Measurements from ENCODE around the gene GCFC2.

DNA sequence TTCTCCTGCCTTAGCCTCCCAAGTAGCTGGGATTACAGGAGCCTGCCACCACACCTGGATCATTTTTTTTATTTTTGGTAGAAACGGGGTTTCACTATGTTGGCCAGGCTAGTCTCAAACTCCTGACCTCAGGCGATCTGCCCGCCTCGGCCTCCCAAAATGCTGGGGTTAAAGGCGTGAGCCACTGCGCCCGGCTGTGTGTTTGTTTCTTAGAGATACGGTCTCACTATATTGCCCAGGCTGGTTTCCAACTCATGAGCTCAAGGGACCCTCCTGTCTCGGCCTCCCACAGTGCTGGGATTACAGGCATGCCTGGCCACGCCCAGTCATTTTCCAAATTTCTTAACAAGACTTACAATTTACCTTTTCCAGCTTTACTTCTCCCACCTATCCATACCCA lies 65.1 kb downstream of the GCFC2 start:
- TF ChIP-seq BHLHE40 (IDR thresholded peaks at IDR 0.05; ENCODE audit: low read length), result no peak
- TF ChIP-seq KAT7 (CRISPR knock-in tag; IDR thresholded peaks at IDR 0.05; ENCODE audit: borderline replicate concordance), result no peak
- no peak for TF ChIP-seq MBD2 (IDR thresholded peaks at IDR 0.05; ENCODE audit: borderline replicate concordance, low read depth)
- TF ChIP-seq, protein P1, sequence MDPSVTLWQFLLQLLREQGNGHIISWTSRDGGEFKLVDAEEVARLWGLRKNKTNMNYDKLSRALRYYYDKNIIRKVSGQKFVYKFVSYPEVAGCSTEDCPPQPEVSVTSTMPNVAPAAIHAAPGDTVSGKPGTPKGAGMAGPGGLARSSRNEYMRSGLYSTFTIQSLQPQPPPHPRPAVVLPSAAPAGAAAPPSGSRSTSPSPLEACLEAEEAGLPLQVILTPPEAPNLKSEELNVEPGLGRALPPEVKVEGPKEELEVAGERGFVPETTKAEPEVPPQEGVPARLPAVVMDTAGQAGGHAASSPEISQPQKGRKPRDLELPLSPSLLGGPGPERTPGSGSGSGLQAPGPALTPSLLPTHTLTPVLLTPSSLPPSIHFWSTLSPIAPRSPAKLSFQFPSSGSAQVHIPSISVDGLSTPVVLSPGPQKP (CRISPR knock-in tag; IDR thresholded peaks at IDR 0.05), result no peak
- TF ChIP-seq HDAC6 (IDR thresholded peaks at IDR 0.05; ENCODE audit: low read depth, low read length), result no peak
- TF ChIP-seq, protein P2, sequence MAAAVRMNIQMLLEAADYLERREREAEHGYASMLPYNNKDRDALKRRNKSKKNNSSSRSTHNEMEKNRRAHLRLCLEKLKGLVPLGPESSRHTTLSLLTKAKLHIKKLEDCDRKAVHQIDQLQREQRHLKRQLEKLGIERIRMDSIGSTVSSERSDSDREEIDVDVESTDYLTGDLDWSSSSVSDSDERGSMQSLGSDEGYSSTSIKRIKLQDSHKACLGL (CRISPR knock-in tag; IDR thresholded peaks at IDR 0.05; ENCODE audit: borderline replicate concordance, poor library complexity, severe bottlenecking), result no peak
- TF ChIP-seq ETS2 (tag; IDR thresholded peaks at IDR 0.05; ENCODE audit: borderline replicate concordance, poor library complexity, severe bottlenecking), result no peak

All from K562 (cell line).